ENCODE results near the gene NAXD.

NAXD gene

DNA sequence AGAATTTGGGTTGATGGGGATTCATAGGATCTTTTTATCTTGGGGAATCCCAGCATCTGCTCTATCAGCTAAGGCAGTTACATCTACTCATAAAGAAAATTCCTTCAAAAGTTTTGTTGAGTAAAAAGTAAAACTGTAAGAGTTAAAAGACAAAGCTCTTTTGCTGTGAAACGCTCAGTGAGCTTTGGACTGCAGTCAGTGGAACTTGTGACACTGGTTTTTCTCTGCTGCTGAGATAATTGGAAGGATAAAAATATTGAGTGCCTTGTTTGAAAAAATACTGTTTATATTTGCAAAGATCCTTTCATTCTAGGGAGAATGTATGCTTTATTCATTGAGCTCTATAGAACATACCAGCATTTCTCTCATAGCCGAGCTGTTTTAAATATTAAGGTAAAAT is 5.3 kb downstream of the NAXD start:
- H3K27me3 ChIP-seq (replicated peaks; ENCODE audit: control insufficient read depth, insufficient read depth, low read length): no peaks in the 10 kb centered on the region
- peaks cover 17% of the 10 kb centered on the region for H3K36me3 ChIP-seq (ENCODE audit: control insufficient read depth, insufficient read depth, low read length)
- TF ChIP-seq, protein P1, sequence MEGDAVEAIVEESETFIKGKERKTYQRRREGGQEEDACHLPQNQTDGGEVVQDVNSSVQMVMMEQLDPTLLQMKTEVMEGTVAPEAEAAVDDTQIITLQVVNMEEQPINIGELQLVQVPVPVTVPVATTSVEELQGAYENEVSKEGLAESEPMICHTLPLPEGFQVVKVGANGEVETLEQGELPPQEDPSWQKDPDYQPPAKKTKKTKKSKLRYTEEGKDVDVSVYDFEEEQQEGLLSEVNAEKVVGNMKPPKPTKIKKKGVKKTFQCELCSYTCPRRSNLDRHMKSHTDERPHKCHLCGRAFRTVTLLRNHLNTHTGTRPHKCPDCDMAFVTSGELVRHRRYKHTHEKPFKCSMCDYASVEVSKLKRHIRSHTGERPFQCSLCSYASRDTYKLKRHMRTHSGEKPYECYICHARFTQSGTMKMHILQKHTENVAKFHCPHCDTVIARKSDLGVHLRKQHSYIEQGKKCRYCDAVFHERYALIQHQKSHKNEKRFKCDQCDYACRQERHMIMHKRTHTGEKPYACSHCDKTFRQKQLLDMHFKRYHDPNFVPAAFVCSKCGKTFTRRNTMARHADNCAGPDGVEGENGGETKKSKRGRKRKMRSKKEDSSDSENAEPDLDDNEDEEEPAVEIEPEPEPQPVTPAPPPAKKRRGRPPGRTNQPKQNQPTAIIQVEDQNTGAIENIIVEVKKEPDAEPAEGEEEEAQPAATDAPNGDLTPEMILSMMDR (IDR thresholded peaks at IDR 0.05; ENCODE audit: insufficient read depth, low read length, poor library complexity, severe bottlenecking): no peak
- no peak overlapping the region for H3K4me3 ChIP-seq (replicated peaks; ENCODE audit: low read depth, low read length)
- DNase-seq (ENCODE audit: extremely low read depth, insufficient read length): no peak

DNA sequence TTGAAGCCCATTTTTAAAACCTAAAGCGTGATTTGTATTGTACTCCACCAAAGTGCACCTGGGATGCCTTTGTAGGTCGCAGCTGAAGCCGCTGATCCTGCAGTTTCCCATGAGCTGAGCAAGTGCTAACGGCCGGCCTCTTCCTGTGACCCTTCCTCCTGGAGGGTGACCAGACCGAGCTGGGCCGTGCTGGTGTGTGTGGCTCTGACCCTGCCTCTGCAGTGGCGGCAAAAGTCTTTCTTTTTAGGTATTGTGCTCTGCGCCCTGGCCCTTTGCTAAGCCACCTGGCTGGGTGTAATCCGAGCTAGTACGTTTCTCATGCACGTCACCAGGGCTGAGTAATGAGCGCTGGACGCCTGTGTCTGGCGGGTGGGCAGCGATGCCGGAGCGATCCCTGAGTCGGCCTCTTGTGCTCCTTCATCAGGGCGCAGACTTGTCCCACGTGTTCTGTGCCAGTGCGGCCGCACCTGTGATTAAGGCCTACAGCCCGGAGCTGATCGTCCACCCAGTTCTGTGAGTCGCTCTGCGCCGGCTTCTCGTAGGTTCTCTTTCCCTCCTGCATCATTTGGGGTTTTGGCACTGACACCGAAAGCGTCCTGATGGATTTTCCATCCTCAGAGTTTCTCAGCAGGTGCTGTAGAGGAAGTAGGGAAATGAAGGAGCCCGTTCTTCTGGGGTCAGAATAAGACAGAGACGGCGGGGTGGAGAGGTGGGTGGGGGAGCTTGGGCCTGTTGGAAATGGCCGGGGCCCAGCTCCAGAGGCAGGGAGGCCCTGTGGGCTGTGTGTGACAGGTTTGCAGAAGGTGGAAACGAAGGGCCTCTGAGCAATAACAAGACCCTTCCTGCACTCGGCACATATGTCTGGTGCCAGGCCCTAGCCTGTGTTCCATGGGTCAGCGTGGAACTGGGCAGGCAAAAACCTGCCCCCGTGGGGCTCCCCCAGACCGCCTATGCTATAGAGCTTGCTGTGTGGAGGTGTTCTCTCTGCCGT is 9.7 kb downstream of the NAXD start:
- TF ChIP-seq, protein P1 (IDR thresholded peaks at IDR 0.05; ENCODE audit: insufficient read depth, low read length, poor library complexity, severe bottlenecking): no peak
- no peak for DNase-seq (ENCODE audit: extremely low read depth, insufficient read length)
- Histone ChIP-seq H3K36me3 (ENCODE audit: control insufficient read depth, insufficient read depth, low read length) (peaks cover 27% of the 10 kb centered on the region), H3K4me3 (replicated peaks; ENCODE audit: low read depth, low read length) (no peak overlapping the region), H3K27me3 (replicated peaks; ENCODE audit: control insufficient read depth, insufficient read depth, low read length) (no peaks in the 10 kb centered on the region)

DNA sequence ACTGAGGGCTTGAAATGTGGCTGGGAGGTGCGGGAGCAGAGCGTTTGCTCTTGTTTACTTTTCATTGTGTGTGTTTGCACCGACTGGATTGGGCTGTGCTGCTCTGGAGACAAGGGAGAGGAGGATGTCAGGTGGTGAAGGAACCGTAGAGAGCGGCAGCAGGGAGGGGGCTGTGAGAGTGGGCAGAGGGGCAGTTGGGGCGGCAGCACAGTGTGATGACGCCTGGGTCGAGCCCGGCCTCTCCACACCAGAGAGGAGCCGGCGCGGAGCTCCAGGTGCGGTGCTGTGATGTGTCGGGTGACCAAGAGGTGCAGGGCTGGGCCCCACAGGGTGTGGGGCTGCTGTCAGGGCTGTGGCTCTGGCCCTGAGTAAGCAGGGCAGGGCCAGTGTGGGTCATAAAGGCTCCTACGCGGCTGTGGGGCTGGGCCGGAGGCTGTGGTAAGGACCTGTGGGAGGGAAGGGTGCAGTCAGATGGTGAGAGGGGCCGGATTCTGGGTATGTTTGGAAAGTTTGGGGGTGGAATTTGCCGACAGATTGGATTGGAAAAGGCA is 10.5 kb downstream of the NAXD start:
- DNase-seq (ENCODE audit: extremely low read depth, insufficient read length): no peak
- peaks cover 27% of the 10 kb centered on the region for H3K36me3 ChIP-seq (ENCODE audit: control insufficient read depth, insufficient read depth, low read length)
- no peak overlapping the region for H3K4me3 ChIP-seq (replicated peaks; ENCODE audit: low read depth, low read length)
- TF ChIP-seq, protein P1 (IDR thresholded peaks at IDR 0.05; ENCODE audit: insufficient read depth, low read length, poor library complexity, severe bottlenecking): no peak
- H3K27me3 ChIP-seq (replicated peaks; ENCODE audit: control insufficient read depth, insufficient read depth, low read length): no peaks in the 10 kb centered on the region

DNA sequence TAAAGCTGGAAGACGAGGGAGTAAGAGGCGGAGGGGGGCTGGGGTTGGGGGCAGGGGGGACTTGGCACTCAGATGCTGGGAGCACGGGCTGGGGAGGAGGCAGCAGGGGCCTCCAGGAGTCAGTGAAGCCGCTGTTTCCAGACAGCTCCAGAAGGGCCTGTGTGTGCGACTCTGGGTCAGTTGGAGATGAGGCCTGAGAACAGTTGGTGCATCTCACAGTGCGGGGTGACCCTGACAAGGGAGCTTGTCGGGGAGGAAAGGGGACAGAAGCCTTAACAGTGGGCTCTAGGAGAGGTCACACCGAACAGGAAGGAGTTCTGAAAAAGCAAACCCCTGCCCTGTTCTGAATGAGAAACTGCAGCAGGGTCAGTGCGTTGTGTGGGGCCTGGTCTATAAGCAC is 11.2 kb downstream of the NAXD start:
- no peak overlapping the region for H3K4me3 ChIP-seq (replicated peaks; ENCODE audit: low read depth, low read length)
- TF ChIP-seq, protein P1 (IDR thresholded peaks at IDR 0.05; ENCODE audit: insufficient read depth, low read length, poor library complexity, severe bottlenecking): no peak
- peaks cover 27% of the 10 kb centered on the region for H3K36me3 ChIP-seq (ENCODE audit: control insufficient read depth, insufficient read depth, low read length)
- H3K27me3 ChIP-seq (replicated peaks; ENCODE audit: control insufficient read depth, insufficient read depth, low read length): no peaks in the 10 kb centered on the region
- DNase-seq (ENCODE audit: extremely low read depth, insufficient read length): no peak

DNA sequence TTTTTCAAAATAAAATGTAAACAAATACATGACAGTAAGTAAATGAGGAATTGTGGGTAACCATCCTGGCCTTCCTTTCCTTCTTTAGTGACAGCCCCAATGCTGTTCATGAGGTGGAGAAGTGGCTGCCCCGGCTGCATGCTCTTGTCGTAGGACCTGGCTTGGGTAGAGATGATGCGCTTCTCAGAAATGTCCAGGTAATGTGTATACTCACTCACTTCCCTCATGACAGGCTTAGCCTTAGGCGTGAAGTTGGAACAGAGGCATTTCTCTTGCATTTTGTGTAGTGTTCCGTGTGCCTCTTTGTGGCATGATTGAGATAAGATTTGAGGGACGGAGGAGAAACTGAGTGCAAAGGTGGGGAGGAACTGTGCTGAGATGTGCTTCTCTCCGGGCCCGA is 12.0 kb downstream of the NAXD start:
- no peak for DNase-seq (ENCODE audit: extremely low read depth, insufficient read length)
- TF ChIP-seq, protein P1 (IDR thresholded peaks at IDR 0.05; ENCODE audit: insufficient read depth, low read length, poor library complexity, severe bottlenecking): no peak
- Histone ChIP-seq H3K36me3 (ENCODE audit: control insufficient read depth, insufficient read depth, low read length) (peaks cover 26% of the 10 kb centered on the region), H3K4me3 (replicated peaks; ENCODE audit: low read depth, low read length) (no peak overlapping the region), H3K27me3 (replicated peaks; ENCODE audit: control insufficient read depth, insufficient read depth, low read length) (no peaks in the 10 kb centered on the region)

Measured in GM06990 (cell line).